HG02642 (cell line): ENCODE data around the gene TBC1D25.

ENCODE experiments used
- ATAC-seq: cut with Tn5 transposase; IDR thresholded peaks from one replicate; pipeline ENCODE4 v1.9.1; 2021; ENCODE audit warnings: mild to moderate bottlenecking; ENCODE audit not compliant: unreplicated experiment, poor library complexity

Gene TBC1D25, protein sequence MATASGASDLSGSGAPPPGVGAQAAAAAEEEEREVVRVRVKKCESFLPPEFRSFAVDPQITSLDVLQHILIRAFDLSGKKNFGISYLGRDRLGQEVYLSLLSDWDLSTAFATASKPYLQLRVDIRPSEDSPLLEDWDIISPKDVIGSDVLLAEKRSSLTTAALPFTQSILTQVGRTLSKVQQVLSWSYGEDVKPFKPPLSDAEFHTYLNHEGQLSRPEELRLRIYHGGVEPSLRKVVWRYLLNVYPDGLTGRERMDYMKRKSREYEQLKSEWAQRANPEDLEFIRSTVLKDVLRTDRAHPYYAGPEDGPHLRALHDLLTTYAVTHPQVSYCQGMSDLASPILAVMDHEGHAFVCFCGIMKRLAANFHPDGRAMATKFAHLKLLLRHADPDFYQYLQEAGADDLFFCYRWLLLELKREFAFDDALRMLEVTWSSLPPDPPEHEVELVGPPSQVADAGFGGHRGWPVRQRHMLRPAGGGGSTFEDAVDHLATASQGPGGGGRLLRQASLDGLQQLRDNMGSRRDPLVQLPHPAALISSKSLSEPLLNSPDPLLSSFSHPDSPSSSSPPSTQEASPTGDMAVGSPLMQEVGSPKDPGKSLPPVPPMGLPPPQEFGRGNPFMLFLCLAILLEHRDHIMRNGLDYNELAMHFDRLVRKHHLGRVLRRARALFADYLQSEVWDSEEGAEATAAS

DNA sequence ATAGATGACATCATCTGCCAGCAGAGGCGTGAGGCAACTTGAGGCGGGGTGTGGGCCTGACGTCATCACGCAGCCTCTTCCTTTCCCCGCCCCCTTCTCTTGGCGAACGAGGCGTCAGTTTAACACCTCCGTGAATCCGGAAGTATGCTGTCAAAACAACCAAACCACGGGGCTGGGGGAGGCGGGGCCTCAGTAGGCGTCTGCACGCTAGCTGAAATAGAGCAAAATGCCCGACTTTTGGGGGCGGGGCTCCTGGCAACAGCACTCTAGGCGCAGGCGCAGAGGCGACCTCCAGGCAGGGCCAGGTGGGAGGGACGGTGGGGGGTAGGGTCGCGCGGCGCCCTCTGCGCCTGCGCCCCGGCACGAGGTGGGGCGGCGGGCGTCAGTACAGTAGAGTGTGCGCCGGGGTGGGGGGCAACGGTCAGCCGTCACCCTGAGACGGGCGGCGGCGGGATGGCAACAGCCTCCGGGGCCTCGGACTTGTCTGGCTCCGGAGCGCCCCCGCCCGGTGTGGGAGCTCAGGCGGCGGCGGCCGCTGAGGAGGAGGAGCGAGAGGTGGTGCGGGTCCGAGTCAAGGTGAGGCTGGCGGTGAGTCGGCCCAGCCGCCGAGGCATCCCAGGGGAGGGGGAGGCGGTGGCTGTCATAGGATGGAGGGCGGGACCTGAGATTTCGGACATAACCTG lies at the start of gene TBC1D25:
TBC1D25 (plus strand) TSS at position 370 of the 683 bp plus-strand sequence; CDS start at position 454, 84 bp downstream.
- ATAC-seq: peak; percentile 80

DNA sequence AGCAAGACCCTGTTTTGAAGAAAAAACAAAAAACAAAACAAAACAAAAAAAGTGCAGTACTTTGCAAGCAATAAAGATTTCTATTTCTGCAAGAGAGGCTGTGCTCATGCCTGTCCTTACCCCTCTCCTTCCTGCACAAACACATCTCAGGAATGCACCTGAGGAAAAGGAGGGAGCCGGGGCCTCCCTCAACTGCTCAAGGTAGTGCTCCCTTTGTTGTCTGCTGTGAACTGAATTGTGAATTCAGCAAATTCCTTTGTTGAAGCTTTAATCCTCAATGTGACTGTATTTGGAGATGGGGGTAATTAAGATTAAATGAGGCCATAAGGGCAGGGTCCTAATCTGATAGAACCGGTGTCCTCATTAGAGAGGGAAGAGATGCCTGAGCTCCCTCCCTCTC lies 49.6 kb upstream of the TBC1D25 start:
- no peak for ATAC-seq

DNA sequence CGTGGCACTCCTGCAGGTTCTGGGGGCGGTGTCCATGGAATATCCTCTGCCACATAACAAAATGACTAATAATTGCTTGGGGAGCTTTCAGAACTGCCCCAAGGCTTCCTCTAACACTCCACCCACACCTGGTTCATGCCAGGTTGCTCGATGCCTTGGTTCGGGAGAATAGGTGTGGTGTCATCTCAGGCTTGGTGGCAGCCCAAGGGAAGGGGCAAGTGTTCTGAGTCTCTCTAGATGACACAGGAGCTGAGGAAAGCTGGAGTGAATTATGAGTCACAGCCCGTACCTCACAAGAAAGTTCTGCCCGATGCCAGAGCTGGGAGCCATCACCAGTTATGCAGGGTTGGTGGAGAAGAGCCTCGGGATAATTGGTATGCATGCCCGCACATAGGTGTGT lies 48.9 kb upstream of the TBC1D25 start:
- ATAC-seq: no peak

DNA sequence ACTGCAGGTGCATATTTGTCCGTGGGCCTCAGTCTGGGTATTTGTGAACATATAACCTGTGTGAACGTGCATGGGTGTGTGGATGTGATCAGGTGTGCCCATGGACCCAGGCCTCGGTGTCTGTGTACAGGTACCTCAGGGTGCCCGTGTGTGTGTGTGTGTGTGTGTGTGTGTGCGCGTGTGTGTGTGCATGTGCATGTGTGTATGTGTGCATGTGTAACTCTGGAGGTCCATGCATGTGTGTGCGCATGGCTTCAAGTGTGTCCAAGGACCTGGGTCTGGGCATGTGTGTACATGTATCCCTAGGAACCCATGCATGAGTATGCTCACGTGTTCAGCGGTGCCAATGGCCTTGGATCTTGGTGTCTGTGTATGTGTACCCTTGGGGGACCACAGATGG lies 47.7 kb upstream of the TBC1D25 start:
- ATAC-seq: no peak

DNA sequence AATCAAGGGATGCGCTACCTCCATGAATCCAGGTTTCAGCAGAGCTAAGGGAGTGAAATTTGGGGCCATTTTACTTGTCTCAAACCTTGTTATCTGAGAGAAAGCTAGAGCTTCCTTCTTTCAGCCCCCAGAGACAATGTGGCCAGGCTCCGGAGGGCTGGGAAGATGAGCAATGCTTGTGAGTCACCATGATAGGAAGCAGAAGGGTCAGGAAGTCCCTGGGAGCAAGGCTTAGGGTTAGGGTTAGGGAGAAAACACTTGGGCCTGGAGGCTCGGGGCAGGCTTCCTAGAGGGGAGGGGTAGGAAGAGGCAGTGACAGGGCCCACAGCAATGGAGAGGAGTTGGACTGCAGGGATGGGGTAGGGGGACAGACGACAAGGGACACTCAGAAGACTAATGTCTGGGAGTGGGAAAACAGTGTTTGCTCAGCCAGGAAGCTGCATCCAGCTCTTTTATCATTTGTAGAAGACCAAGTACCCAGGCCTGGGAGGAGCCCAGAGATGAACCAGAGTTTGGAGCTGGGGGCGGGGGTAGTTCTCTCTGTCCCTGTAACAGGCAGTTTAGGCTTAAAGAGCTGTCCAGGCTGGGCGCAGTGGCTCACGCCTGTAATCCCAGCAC lies 47.1 kb upstream of the TBC1D25 start:
- no peak for ATAC-seq

DNA sequence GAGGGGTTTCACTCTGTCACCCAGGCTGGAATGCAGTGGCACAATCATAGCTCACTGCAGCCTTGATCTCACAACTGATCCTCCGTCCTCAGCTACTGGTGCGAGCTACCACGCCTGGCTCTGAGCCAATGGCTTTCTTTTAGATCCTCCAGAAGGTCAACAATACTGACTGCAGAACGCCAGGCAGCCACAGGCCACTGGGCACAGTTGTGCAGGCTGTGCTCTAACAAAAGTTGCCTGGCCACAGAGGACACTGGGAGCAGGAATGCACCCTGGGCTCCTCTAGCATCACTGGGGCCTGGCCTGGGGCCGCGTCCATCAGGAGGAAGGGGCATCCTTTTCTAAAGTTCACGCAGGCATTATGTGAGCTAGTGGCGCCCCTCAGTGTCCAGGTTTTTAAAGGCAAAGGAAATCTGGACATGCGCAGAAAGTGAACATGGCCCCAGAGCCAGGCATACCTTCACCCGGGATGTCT lies 45.6 kb upstream of the TBC1D25 start:
- ATAC-seq: no peak

DNA sequence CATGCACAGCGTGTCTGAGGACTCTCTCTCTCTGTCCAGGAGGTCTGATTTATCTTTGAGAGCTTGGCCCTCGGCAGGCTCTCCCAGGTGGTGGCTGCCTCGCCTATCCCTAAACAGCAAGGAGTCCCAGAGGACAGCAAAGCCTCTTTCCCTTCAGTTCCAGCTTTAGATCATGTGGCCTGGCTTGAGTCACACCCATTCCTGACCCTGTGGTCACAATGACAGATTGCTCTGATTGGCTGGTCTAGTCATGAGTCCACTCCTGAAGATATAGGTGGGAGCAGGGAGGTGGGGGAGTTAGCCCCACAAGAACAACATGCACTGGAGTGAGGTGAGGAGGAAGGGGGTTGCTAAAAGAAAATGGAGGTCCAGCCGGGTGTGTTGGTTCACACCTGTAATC lies 42.9 kb upstream of the TBC1D25 start:
- no peak for ATAC-seq

DNA sequence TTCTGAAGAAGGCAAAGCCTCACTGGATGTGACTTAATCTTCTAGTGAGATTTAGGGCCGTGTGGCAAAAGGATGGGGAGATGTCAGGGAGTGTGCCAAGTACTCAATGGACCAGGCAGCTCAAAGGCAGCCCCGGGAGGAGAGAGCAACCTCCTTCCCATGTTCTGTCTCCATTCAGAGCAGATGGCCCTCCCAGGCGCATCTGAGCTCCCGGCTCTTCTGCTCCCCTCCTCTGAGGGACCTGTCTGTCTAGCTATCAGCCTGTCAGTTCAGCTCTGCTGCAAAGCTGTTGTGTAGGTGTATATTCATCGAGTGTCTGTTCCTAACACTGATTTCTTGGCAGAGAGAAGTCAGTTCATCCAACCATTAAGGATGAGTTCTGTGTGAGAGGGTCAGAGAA lies 41.6 kb upstream of the TBC1D25 start:
- ATAC-seq: no peak

DNA sequence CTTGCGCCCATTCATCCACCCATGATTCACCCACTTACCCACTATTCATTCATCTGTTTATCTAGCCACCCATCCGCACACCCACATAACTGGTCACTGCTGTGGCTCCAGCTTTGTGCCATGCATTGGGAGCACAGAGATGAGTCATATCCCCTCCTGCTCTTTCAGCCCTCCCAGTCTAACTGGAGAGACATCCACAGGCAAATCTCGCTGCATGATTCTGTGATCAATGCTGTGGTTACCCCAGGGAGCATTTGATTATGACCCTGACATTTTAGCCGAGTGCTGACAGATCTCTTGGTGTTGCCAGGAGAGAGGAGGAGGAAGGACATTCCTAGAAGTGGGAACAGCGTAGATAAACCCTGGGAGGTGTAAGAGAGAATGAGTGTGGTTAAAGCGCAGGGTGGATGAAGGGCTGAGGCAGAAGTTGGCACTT lies 41.1 kb upstream of the TBC1D25 start:
- ATAC-seq: no peak

DNA sequence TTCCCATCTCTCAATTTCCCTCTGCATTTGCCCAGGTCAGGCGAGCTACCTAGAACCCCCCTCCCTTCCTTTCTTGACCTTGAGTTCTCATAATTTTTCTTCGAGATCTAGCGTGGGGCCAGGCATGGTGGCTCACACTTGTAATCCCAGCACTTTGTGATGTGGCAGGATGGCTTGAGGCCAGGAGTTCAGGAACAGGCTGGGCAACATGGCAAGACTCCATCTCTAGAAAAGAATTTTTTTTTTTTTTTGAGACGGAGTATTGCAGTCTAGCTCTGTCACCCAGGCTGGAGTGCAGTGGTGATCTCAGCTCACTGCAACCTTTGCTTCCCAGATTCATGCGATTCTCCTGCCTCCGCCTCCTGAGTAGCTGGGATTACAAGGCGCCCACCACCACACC lies 35.3 kb upstream of the TBC1D25 start:
- ATAC-seq: no peak

DNA sequence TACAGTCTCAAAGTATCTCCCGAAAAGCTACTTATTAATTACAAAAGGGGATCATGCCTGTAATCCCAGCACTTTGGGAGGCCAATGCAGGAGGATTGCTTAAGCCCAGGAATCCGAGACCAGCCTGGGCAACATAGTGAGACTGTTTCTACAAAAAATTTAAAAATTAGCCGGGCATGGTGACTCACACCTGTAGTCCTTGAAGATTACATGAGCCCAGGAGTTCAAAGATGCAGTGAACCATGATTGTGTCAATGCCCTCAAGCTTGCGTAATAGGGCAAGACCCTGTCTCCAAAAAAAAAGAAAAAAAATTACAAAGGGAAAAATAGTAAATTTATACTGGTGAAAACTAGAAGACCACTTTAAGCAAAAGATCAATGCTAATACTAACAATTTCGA lies 34.0 kb upstream of the TBC1D25 start:
- no peak for ATAC-seq

DNA sequence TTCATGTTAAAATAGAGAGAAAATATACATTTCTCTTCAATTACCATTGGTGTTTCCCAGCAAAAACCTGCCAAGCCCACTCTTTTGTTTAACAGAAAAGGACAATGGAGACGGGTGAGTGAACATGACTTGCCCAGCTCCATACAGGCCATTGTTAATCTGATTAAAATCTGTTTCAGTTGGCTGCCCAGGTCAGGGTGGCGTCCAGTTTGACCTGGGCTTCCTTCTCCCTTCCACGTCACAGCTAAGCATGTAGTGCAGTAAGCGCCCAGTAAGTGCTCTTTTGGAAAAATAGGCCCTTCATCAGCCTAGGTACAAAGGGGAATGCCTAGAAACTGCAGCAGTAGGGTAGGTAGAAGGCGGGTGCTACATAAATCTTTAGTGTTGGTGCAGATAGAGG lies 32.3 kb upstream of the TBC1D25 start:
- no peak for ATAC-seq

DNA sequence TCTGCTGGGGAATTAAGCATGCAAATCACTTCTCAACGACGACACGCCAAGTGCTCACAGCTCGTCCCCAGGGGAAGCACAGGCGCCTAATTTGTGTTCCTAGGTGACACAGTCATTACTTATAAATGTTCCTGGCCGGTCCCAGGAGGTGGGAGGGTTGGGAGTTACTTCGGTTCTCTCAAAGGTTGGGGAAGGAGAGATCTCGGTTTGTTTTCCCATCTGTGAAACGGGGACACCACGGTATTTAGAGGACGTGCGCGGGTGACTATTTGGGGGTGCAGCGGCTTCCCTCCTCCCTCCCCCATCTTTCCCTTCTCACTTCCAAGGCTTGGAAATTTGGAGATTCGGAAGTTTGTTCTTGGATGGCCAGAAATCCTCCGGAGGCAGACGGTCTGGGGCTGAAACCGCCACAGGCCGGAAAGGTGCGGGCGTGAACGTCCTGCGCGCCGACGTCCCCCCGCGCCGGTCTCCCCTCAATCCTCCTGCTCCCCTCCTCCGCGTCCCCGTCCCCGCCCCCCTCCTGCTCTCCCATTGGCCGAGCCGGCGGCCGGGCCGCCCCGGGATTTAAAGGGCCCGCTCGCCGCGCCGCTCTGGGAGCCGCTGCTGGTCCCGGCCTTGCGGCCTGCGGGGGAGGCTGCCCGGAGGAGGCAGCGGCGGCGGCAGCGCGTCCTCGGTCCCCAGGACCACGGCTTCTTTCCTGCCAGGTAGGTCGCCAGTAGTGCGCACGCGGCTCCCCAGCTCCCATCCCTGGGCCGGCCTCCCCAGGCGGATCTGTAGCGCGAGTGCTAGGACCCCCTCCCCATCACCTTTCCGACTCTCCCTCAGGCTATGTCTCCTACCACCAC lies 30.9 kb upstream of the TBC1D25 start, which contains the start of gene PORCN:
PORCN (plus strand) TSS at position 593 of the 845 bp plus-strand sequence. CDS start 829 bp downstream, outside the sequence.
- ATAC-seq: peak; percentile 87

DNA sequence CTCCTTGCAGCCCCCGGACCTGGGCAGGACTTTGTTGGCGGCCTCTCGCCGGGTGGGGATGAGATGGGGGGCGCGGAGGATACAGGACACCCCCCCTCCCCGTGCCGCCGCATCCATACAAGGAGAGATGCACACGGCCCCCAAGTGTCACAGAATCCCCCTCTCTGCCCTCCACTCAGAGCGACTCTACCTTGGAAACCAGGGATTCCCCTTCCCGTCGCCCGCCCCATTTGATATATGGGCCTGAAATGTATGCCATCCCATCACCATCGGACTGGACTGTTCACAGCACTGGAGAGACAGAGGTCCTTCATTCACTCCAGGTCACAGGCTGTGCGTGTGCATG lies 30.3 kb upstream of the TBC1D25 start:
- ATAC-seq: no peak

DNA sequence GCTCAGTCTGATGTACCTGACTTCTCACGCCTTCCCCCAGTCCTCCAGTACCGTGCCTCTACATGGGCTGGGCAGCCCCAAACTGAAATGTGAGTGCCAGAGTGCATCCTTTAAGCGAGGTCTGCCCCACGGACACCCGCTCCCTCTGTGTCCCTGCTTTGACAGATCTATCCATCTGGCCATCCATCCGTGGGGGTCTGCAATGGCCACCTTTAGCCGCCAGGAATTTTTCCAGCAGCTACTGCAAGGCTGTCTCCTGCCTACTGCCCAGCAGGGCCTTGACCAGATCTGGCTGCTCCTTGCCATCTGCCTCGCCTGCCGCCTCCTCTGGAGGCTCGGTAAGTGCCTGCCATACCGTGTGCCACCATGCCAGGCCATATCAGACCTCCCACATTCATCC lies 29.9 kb upstream of the TBC1D25 start:
- no peak for ATAC-seq

DNA sequence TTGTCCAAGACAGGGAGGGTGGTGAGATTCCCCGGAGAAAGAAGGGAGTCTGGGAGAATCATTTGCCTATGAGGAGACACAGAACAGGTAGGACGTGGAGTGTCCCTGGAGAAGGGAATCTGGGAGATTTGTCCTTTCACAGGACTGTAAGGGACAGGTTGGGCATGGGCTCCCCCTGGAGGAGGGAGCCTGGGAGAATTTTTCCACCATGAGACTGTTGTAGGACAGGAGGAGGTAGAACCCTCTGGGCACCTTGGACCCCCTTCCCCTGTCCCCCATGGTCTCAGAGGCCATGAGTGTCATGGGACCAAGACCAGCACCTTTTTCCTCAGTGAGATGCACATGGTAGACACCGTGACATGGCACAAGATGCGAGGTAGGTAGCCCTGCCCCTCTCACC lies 28.0 kb upstream of the TBC1D25 start:
- no peak for ATAC-seq

DNA sequence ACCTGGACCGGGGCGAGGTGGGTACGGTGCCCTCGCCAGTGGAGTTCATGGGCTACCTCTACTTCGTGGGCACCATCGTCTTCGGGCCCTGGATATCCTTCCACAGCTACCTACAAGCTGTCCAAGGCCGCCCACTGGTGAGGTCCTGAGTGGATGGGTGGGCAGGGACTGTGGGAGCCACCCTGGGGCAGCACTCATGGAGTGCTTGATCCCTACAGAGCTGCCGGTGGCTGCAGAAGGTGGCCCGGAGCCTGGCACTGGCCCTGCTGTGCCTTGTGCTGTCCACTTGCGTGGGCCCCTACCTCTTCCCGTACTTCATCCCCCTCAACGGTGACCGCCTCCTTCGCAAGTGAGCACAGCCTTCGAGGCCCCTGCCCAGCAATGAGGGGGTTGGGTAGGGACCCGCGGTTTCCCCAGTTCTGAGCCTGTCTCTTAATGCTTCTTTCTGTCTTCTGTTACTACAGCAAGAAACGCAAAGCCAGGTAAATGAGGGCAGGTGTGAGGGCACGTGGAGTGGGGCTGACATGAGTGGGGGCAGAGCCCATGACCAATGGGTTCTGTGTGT lies 27.1 kb upstream of the TBC1D25 start:
- ATAC-seq: no peak

DNA sequence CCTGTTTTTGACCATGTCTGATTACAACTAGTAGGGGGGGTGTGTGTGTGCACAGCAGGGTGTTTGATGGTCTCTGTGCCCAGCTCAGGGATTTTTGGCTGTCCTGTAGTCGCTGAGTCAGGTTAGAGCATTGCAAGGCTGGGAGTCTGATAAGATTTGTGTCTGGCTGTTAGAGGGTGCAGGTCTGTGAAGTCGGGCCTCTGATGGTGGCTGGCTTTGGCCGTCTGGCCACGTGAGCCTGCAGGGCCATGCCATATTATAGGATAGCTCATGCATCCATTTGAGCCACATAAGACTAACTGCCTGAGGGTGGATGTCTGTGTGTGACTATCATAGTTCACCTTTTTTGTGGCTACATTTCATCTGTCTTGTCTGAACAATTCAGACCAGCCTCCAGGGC lies 25.8 kb upstream of the TBC1D25 start:
- ATAC-seq: no peak

DNA sequence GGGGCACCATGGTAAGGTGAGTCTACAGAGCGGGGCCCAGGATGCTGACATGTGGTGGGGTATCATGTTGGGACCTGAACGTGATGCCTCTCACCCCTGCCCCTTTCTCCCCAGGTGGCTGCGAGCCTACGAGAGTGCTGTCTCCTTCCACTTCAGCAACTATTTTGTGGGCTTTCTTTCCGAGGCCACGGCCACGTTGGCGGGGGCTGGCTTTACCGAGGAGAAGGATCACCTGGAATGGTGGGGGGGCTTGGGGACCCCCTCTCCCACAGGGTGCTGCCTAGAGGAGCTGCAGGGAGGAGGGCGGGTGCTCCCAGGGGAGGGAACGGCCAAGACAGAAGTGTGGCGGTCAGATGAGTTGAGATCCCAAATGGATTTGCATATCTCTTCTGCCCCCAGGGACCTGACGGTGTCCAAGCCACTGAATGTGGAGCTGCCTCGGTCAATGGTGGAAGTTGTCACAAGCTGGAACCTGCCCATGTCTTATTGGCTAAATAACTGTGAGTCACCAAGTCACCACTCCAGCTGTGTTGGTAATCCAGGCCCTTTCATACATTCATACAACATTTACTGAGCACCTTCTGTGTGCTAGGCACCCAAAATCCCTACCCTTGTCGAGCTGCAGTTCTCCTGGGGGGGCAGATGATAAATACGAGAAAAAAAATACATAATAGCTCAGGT lies 25.2 kb upstream of the TBC1D25 start:
- no peak for ATAC-seq
